SU-DHL-6 (cell line): ENCODE measurements around the gene DDX10.

Experiments used
- H2AFZ ChIP-seq: fragments of 200-600 bp; sonication (generic); 2 replicates; pipeline ENCODE4 v1.6.1; 2014; ENCODE audit warnings: low read depth, mild to moderate bottlenecking, moderate library complexity, mixed read lengths, antibody characterized with exemption, low read length; ENCODE audit not compliant: severe bottlenecking
- H3F3A ChIP-seq: fragments of 200-600 bp; shearing (Covaris generic); 2 replicates; pipeline ENCODE4 v1.6.0; 2016; ENCODE audit warnings: antibody characterized with exemption, mild to moderate bottlenecking; ENCODE audit not compliant: insufficient read depth
- H3K27ac ChIP-seq: fragments of 200-600 bp; sonication (generic); 2 replicates; pipeline ENCODE4 v1.5.1; 2016; ENCODE audit warnings: low read depth, mild to moderate bottlenecking, low read length, moderate library complexity, mixed read lengths
- H3K27me3 ChIP-seq: fragments of 200-600 bp; sonication (generic), shearing (Covaris generic); 2 replicates; pipeline ENCODE4 v1.6.0; 2014; ENCODE audit warnings: mild to moderate bottlenecking, low read length
- H3K36me3 ChIP-seq: fragments of 200-600 bp; sonication (generic); 2 replicates; pipeline ENCODE4 v1.6.1; 2014; ENCODE audit warnings: mild to moderate bottlenecking, low read length, mixed read lengths
- H3K4me2 ChIP-seq: fragments of 300-600, 200-600 bp; shearing (Covaris generic), sonication (generic); 2 replicates; pipeline ENCODE4 v1.6.0; 2014; ENCODE audit warnings: low read length, low read depth, mild to moderate bottlenecking; ENCODE audit not compliant: poor library complexity, severe bottlenecking
- H3K4me3 ChIP-seq: fragments of 200-600 bp; sonication (generic); 2 replicates; pipeline ENCODE4 v1.5.1; 2014; ENCODE audit warnings: antibody characterized with exemption, low read length, mild to moderate bottlenecking, mixed read lengths; ENCODE audit not compliant: insufficient read depth, poor library complexity, severe bottlenecking
- H3K79me2 ChIP-seq: fragments of 200-600 bp; sonication (generic); 2 replicates; pipeline ENCODE4 v1.6.1; 2014; ENCODE audit warnings: mild to moderate bottlenecking, low read length, moderate library complexity; ENCODE audit not compliant: insufficient read depth
- H3K9ac ChIP-seq: fragments of 200-600 bp; sonication (generic); 2 replicates; pipeline ENCODE4 v1.7.0; 2014; ENCODE audit warnings: mild to moderate bottlenecking, low read length
- H3K9me2 ChIP-seq: fragments of 200-600 bp; sonication (generic); replicated peaks from 2 replicates; pipeline ENCODE4 v1.6.1; 2014; ENCODE audit warnings: low read length; ENCODE audit not compliant: insufficient read depth
- H3K9me3 ChIP-seq: fragments of 200-600 bp; sonication (generic); 2 replicates; pipeline ENCODE4 v1.6.1; 2014; ENCODE audit warnings: low read length, mixed read lengths; ENCODE audit not compliant: insufficient read depth
- H4K20me1 ChIP-seq: fragments of 200-600 bp; sonication (generic); 2 replicates; pipeline ENCODE4 v1.6.1; 2014; ENCODE audit warnings: low read depth, mild to moderate bottlenecking, antibody characterized with exemption, low read length, moderate library complexity, mixed read lengths
- CTCF ChIP-seq: fragments of 200-600 bp; sonication (generic); IDR thresholded peaks from one replicate; pipeline ENCODE4 v1.5.1; 2017; ENCODE audit warnings: antibody characterized with exemption, mild to moderate bottlenecking, low read length, moderate library complexity; ENCODE audit not compliant: insufficient read depth, poor library complexity, severe bottlenecking
- EZH2phosphoT487 ChIP-seq: fragments of 200-600 bp; sonication (generic), shearing (Covaris generic); conservative IDR thresholded peaks from 2 replicates; pipeline ENCODE4 v1.6.1; 2018; ENCODE audit warnings: mild to moderate bottlenecking, antibody characterized with exemption, low read length, moderate library complexity, mixed read lengths

DDX10 gene

GRCh38 chr11:108664730-108665525 is at the start of gene DDX10:
Gene DDX10, plus strand, starts transcription at chr11:108665069. Its CDS starts 85 bp downstream, at chr11:108665154.
- H3F3A ChIP-seq: peaks cover 12% of the 10 kb centered on the region; the same call in 1 of the 2 replicates
- H3K4me3 ChIP-seq: peak within 1 kb of the TSS; percentile 87
- peak within 1 kb of the TSS; percentile 87 for H2AFZ ChIP-seq
- no peaks in the 10 kb centered on the region for H3K27me3 ChIP-seq
- no peaks in the 10 kb centered on the region for H3K9me3 ChIP-seq
- peak within 1 kb of the TSS; percentile 53 for H3K27ac ChIP-seq
- H3K79me2 ChIP-seq: peaks cover 50% of the 10 kb centered on the region
- H3K4me2 ChIP-seq: peak within 1 kb of the TSS; percentile 76
- H3K36me3 ChIP-seq: no peaks in the 10 kb centered on the region
- no peak for TF ChIP-seq CTCF
- no peak for TF ChIP-seq EZH2phosphoT487
- peaks cover 5% of the 10 kb centered on the region; the same call in 1 of the 2 replicates for H4K20me1 ChIP-seq
- peak within 1 kb of the TSS; percentile 77 for H3K9ac ChIP-seq
- H3K9me2 ChIP-seq: no peaks in the 10 kb centered on the region

GRCh38 chr11:108616549-108616948 is 48.3 kb upstream of the DDX10 start:
- H3K9me2 ChIP-seq: no peaks in the 10 kb centered on the region
- H3F3A ChIP-seq: no peaks in the 10 kb centered on the region
- no peaks in the 10 kb centered on the region for H3K36me3 ChIP-seq
- H3K9me3 ChIP-seq: no peaks in the 10 kb centered on the region
- no peak overlapping the region for H3K9ac ChIP-seq
- no peak overlapping the region for H3K27ac ChIP-seq
- H3K4me3 ChIP-seq: no peak overlapping the region
- no peak overlapping the region for H2AFZ ChIP-seq
- no peak overlapping the region for H3K4me2 ChIP-seq
- H3K79me2 ChIP-seq: no peaks in the 10 kb centered on the region
- H4K20me1 ChIP-seq: no peaks in the 10 kb centered on the region
- no peaks in the 10 kb centered on the region for H3K27me3 ChIP-seq
- no peak for TF ChIP-seq CTCF
- no peak for TF ChIP-seq EZH2phosphoT487

- H3K27ac ChIP-seq: no peak overlapping the region
- no peaks in the 10 kb centered on the region for H4K20me1 ChIP-seq
- no peaks in the 10 kb centered on the region for H3K9me2 ChIP-seq
- H3K36me3 ChIP-seq: no peaks in the 10 kb centered on the region
- no peaks in the 10 kb centered on the region for H3F3A ChIP-seq
- no peaks in the 10 kb centered on the region for H3K9me3 ChIP-seq
- no peak overlapping the region for H2AFZ ChIP-seq
- H3K4me2 ChIP-seq: no peak overlapping the region
- no peak overlapping the region for H3K9ac ChIP-seq
- TF ChIP-seq EZH2phosphoT487: no peak
- no peak for TF ChIP-seq CTCF
- H3K79me2 ChIP-seq: no peaks in the 10 kb centered on the region
- H3K4me3 ChIP-seq: no peak overlapping the region
- no peaks in the 10 kb centered on the region for H3K27me3 ChIP-seq
Measured at GRCh38 chr11:108617055-108617454, 47.8 kb upstream of the DDX10 start.
